ENCODE measurements around the gene KBTBD8.

The KBTBD8 gene

GRCh38 chr3:67048067-67048714, 50.1 kb downstream of the KBTBD8 start:
- H2AFZ ChIP-seq, result no peak overlapping the region
- no peak overlapping the region for H3K27ac ChIP-seq
- no peaks in the 10 kb centered on the region for H3K4me1 ChIP-seq
- H3K4me2 ChIP-seq (ENCODE audit: low read length), result no peak overlapping the region
- no peak overlapping the region for H3K9ac ChIP-seq
- no peak for TF ChIP-seq CTCF (IDR thresholded peaks at IDR 0.05)
- H3K9me3 ChIP-seq (ENCODE audit: control insufficient read depth, low read length), result no peaks in the 10 kb centered on the region
- H3K27me3 ChIP-seq (ENCODE audit: control insufficient read depth, insufficient read depth, low read length), result no peaks in the 10 kb centered on the region
- H3K4me3 ChIP-seq (ENCODE audit: low read depth, low read length), result no peak overlapping the region
- no peaks in the 10 kb centered on the region for H3K79me2 ChIP-seq
- no peaks in the 10 kb centered on the region for H3K36me3 ChIP-seq (ENCODE audit: control insufficient read depth, insufficient read depth, low read length)

- no peak overlapping the region for H3K27ac ChIP-seq
- TF ChIP-seq CTCF (IDR thresholded peaks at IDR 0.05), result no peak
- H3K79me2 ChIP-seq, result no peaks in the 10 kb centered on the region
- no peaks in the 10 kb centered on the region for H3K36me3 ChIP-seq (ENCODE audit: control insufficient read depth, insufficient read depth, low read length)
- H3K4me2 ChIP-seq (ENCODE audit: low read length), result no peak overlapping the region
- no peak overlapping the region for H3K4me3 ChIP-seq (ENCODE audit: low read depth, low read length)
- H3K9ac ChIP-seq, result no peak overlapping the region
- H3K9me3 ChIP-seq (ENCODE audit: control insufficient read depth, low read length), result no peaks in the 10 kb centered on the region
- no peaks in the 10 kb centered on the region for H3K27me3 ChIP-seq (ENCODE audit: control insufficient read depth, insufficient read depth, low read length)
- no peak overlapping the region for H2AFZ ChIP-seq
- no peaks in the 10 kb centered on the region for H3K4me1 ChIP-seq
Observed at GRCh38 chr3:67048715-67049074, 50.6 kb downstream of the KBTBD8 start.

GRCh38 chr3:67059443-67059842, 61.3 kb downstream of the KBTBD8 start:
- H2AFZ ChIP-seq, result no peak overlapping the region
- H3K36me3 ChIP-seq (ENCODE audit: control insufficient read depth, insufficient read depth, low read length), result no peaks in the 10 kb centered on the region
- no peak for TF ChIP-seq CTCF (IDR thresholded peaks at IDR 0.05)

More at GRCh38 chr3:67059443-67059842, 61.3 kb downstream of the KBTBD8 start:
- Histone ChIP-seq H3K27me3 (ENCODE audit: control insufficient read depth, insufficient read depth, low read length) (no peaks in the 10 kb centered on the region), H3K9me3 (ENCODE audit: control insufficient read depth, low read length) (no peaks in the 10 kb centered on the region), H3K27ac (no peak overlapping the region), H3K4me3 (ENCODE audit: low read depth, low read length) (no peak overlapping the region), H3K4me1 (no peaks in the 10 kb centered on the region), H3K79me2 (no peaks in the 10 kb centered on the region), H3K4me2 (ENCODE audit: low read length) (no peak overlapping the region), H3K9ac (no peak overlapping the region)

Data from parathyroid adenoma (tissue), 2 donors.